ENCODE data around the gene KCNQ1. TPM values are rescaled to one million over a fixed set of nuclear protein-coding genes. Genes with fewer than 3 reads are reported as not detected.

KCNQ1 gene
- polyA plus RNA-seq, 1 of the 3 experiments (the other 2 are of a cell fraction) = 0.05 TPM

DNA sequence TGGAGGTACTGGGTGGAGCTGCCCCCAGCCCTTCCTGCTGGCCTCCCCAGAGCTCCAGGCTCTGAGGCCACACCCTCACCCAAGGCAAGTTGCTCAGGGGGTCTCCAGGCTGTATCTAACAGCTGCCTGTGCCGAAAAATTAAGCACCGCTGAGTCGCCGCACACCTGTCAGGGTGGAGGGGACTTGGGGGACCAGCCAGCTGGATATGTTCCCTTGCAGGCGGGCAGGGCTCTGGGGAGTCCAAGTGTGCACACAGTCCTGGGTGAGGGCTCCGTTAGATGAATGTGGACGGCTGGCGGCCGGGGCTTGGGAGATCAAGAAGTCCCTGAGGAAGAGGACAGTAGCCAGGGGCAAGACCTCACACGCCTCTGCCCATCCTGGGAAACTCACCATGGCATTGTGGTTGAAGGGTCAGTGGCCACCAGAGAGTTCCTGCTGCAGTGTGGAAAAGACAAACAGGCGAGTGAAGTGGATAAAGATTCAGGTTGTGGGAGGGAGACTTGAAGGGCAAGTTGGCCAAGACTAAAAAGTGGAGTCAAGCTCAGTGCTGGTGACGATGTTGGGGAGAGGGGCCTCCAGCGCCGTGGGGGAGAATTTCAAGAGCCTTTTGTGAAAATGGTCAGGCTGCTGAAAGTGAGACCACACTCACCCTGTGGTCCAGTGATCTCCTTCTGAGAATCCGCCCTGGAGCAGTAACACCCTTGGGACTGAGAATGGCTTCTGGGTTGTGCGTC, 371.1 kb downstream of the KCNQ1 start:
- Histone ChIP-seq H3K36me3 (replicated peaks in 1 of 2; ENCODE audit: control insufficient read depth in 1 of 2, insufficient read depth in 2 of 2, low read length in 1 of 2) (no peaks in the 10 kb centered on the region), H3K4me3 (ENCODE audit: low read depth in 2 of 2, low read length in 1 of 2) (no peak overlapping the region), H2AFZ (ENCODE audit: low read depth) (no peak overlapping the region), H3K9me2 (no peaks in the 10 kb centered on the region), H3K9ac (no peak overlapping the region), H3K4me2 (no peak overlapping the region), H3K4me1 (ENCODE audit: control insufficient read depth in 1 of 2, insufficient read depth in 2 of 2, low read depth in 1 of 2, low read length in 1 of 2) (no peaks in the 10 kb centered on the region; a peak in 1 of 4 replicates), H3K27ac (ENCODE audit: low read depth in 2 of 2, low read length in 1 of 2) (no peak overlapping the region), H4K20me1 (ENCODE audit: insufficient read depth) (no peaks in the 10 kb centered on the region), H3F3A (replicated peaks; ENCODE audit: insufficient read depth) (no peaks in the 10 kb centered on the region), H3K27me3 (ENCODE audit: insufficient read depth) (no peaks in the 10 kb centered on the region), H3K9me3 (no peaks in the 10 kb centered on the region), H3K79me2 (ENCODE audit: insufficient read depth) (no peaks in the 10 kb centered on the region)
- ChIA-PET CTCF (no interaction called here), POLR2A (interaction anchor here (1.0 kb wide), 1 partner anchor 16 kb away, joined by 3 read pairs; no protein-coding TSS in a partner anchor)
- WGBS (ENCODE audit: low lambda C conversion rate) = 56% methylated on average over 14 of the region's 16 CpGs
- no peak for DNase-seq
- no peak for TF ChIP-seq NFIC (IDR thresholded peaks at IDR 0.05; ENCODE audit: borderline replicate concordance)
- TF ChIP-seq, protein P1, sequence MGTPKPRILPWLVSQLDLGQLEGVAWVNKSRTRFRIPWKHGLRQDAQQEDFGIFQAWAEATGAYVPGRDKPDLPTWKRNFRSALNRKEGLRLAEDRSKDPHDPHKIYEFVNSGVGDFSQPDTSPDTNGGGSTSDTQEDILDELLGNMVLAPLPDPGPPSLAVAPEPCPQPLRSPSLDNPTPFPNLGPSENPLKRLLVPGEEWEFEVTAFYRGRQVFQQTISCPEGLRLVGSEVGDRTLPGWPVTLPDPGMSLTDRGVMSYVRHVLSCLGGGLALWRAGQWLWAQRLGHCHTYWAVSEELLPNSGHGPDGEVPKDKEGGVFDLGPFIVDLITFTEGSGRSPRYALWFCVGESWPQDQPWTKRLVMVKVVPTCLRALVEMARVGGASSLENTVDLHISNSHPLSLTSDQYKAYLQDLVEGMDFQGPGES (IDR thresholded peaks at IDR 0.05; ENCODE audit: low read depth, low read length) = no peak
- no peak for TF ChIP-seq FOXM1 (IDR thresholded peaks at IDR 0.05; ENCODE audit: low read depth)

DNA sequence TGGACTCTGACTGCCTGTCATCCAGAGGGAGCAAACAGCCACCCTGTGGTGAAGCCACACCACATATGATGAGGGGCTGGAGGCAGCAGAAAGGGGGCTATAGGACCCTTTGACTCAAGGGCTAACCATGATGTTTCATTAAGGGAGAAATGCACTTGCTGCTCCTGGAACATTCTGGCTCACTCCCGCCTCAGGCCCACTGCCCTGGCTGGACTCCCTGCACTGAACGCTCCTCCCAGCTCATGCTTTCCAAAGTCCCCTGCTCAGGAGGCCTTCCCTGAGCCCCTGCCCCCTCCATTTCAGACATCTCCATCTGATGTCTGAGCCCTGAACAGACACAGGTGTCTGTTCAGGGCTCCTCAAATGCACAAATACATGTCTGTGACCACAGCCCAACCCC, 371.7 kb downstream of the KCNQ1 start:
- TF ChIP-seq FOXM1 (IDR thresholded peaks at IDR 0.05; ENCODE audit: low read depth) (no peak), RAD21 (IDR thresholded peaks at IDR 0.05; ENCODE audit: low read length) (no peak), GATA2 (CRISPR knock-in tag; IDR thresholded peaks at IDR 0.05) (no peak)
- TF ChIP-seq, protein P2, sequence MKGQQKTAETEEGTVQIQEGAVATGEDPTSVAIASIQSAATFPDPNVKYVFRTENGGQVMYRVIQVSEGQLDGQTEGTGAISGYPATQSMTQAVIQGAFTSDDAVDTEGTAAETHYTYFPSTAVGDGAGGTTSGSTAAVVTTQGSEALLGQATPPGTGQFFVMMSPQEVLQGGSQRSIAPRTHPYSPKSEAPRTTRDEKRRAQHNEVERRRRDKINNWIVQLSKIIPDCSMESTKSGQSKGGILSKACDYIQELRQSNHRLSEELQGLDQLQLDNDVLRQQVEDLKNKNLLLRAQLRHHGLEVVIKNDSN (IDR thresholded peaks at IDR 0.05; ENCODE audit: borderline replicate concordance, low read depth) = no peak
- POLR2A ChIA-PET = interaction anchor here (1.0 kb wide), 1 partner anchor 15 kb away, joined by 3 read pairs; no protein-coding TSS in a partner anchor
- no peaks in the 10 kb centered on the region for H3K9me3 ChIP-seq
- 28% methylated on average over 2 of the region's 2 CpGs for WGBS (ENCODE audit: low lambda C conversion rate)
- no peaks in the 10 kb centered on the region for H3K79me2 ChIP-seq (ENCODE audit: insufficient read depth)
- no peaks in the 10 kb centered on the region for H3K36me3 ChIP-seq (replicated peaks in 1 of 2; ENCODE audit: control insufficient read depth in 1 of 2, insufficient read depth in 2 of 2, low read length in 1 of 2)
- H3F3A ChIP-seq (replicated peaks; ENCODE audit: insufficient read depth) = no peaks in the 10 kb centered on the region
- no peaks in the 10 kb centered on the region for H3K27me3 ChIP-seq (ENCODE audit: insufficient read depth)
- H3K4me3 ChIP-seq (ENCODE audit: low read depth in 2 of 2, low read length in 1 of 2) = no peak overlapping the region
- DNase-seq = no peak
- no peak overlapping the region for H3K9ac ChIP-seq
- H3K27ac ChIP-seq (ENCODE audit: low read depth in 2 of 2, low read length in 1 of 2) = no peak overlapping the region
- H2AFZ ChIP-seq (ENCODE audit: low read depth) = no peak overlapping the region
- no peaks in the 10 kb centered on the region for H3K9me2 ChIP-seq
- H4K20me1 ChIP-seq (ENCODE audit: insufficient read depth) = no peaks in the 10 kb centered on the region
- H3K4me1 ChIP-seq (ENCODE audit: control insufficient read depth in 1 of 2, insufficient read depth in 2 of 2, low read depth in 1 of 2, low read length in 1 of 2) = no peaks in the 10 kb centered on the region; a peak in 1 of 4 replicates
- no peak overlapping the region for H3K4me2 ChIP-seq
- CTCF ChIA-PET = no interaction called here

DNA sequence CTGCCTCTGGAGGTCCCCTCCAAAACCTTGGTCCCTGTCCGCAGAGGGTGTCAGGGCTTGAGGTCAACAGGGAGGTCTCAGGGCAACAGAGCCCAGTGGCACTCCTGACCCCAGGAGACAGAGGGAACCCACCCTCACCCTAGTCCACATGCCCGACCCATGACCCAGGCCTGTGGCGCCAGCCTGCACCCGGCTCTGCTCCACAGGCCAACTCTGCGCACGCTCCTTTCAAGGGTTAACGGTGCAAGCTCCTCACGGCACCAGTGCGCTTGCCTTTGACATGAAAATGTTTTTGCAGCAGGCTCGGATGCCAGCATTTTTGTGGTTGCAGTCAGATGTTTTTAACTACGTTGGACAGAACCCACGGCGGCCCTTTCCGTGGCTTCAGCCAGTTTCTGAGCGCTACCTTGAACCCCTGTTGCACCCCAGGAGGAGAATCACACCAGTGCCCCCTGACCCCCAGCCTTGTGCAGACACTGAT, 372.2 kb downstream of the KCNQ1 start:
- Histone ChIP-seq H3K4me3 (ENCODE audit: low read depth in 2 of 2, low read length in 1 of 2) (no peak overlapping the region), H3K9ac (no peak overlapping the region), H3K4me2 (no peak overlapping the region), H3K9me3 (no peaks in the 10 kb centered on the region), H2AFZ (ENCODE audit: low read depth) (no peak overlapping the region), H3K27ac (ENCODE audit: low read depth in 2 of 2, low read length in 1 of 2) (no peak overlapping the region), H3K9me2 (no peaks in the 10 kb centered on the region), H3K79me2 (ENCODE audit: insufficient read depth) (no peaks in the 10 kb centered on the region), H3K36me3 (replicated peaks in 1 of 2; ENCODE audit: control insufficient read depth in 1 of 2, insufficient read depth in 2 of 2, low read length in 1 of 2) (no peaks in the 10 kb centered on the region), H4K20me1 (ENCODE audit: insufficient read depth) (no peaks in the 10 kb centered on the region), H3K27me3 (ENCODE audit: insufficient read depth) (no peaks in the 10 kb centered on the region), H3K4me1 (ENCODE audit: control insufficient read depth in 1 of 2, insufficient read depth in 2 of 2, low read depth in 1 of 2, low read length in 1 of 2) (no peaks in the 10 kb centered on the region; a peak in 1 of 4 replicates), H3F3A (replicated peaks; ENCODE audit: insufficient read depth) (no peaks in the 10 kb centered on the region)
- CTCF ChIA-PET = interaction anchor here (1.0 to 1.1 kb wide), 2 partner anchors 18 to 284 kb away, joined by 3 read pairs; no protein-coding TSS in a partner anchor
- TF ChIP-seq MEF2A (IDR thresholded peaks at IDR 0.05; ENCODE audit: borderline replicate concordance, low read depth) (no peak), POLR2AphosphoS5 (IDR thresholded peaks at IDR 0.05; ENCODE audit: low read depth, low read length) (no peak), TAF1 (IDR thresholded peaks at IDR 0.05; ENCODE audit: borderline replicate concordance, low read depth, low read length) (no peak), CHD2 (IDR thresholded peaks at IDR 0.05; ENCODE audit: low read length, partially characterized antibody) (no peak), GATA2 (CRISPR knock-in tag; IDR thresholded peaks at IDR 0.05) (no peak)
- TF ChIP-seq, protein P3, sequence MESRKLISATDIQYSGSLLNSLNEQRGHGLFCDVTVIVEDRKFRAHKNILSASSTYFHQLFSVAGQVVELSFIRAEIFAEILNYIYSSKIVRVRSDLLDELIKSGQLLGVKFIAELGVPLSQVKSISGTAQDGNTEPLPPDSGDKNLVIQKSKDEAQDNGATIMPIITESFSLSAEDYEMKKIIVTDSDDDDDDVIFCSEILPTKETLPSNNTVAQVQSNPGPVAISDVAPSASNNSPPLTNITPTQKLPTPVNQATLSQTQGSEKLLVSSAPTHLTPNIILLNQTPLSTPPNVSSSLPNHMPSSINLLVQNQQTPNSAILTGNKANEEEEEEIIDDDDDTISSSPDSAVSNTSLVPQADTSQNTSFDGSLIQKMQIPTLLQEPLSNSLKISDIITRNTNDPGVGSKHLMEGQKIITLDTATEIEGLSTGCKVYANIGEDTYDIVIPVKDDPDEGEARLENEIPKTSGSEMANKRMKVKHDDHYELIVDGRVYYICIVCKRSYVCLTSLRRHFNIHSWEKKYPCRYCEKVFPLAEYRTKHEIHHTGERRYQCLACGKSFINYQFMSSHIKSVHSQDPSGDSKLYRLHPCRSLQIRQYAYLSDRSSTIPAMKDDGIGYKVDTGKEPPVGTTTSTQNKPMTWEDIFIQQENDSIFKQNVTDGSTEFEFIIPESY (IDR thresholded peaks at IDR 0.05; ENCODE audit: borderline replicate concordance, low read depth) = no peak
- WGBS (ENCODE audit: low lambda C conversion rate) = 61% methylated on average over 15 of the region's 15 CpGs
- POLR2A ChIA-PET = interaction anchor here (1.0 kb wide), 1 partner anchor 15 kb away, joined by 3 read pairs; no protein-coding TSS in a partner anchor
- no peak for DNase-seq

All from SK-N-SH (cell line).